IMR-90 (cell line): ENCODE results near the gene BOD1L1. TPM values are rescaled to one million over a fixed set of nuclear protein-coding genes. Genes with fewer than 3 reads are reported as not detected.

ENCODE experiments used
- ATAC-seq: fragments of 200-7000 bp; cut with Tn5 transposase; 2 replicates; pipeline ENCODE4 v1.9.1; 2020; ENCODE audit warnings: low read depth, mild to moderate bottlenecking, moderate library complexity
- BruUV-seq: library from RNA; stranded (reverse); fragments of 400-500 nt; replicated peaks from 2 replicates; lab custom pipeline; 2021; lab: Mats Ljungman, UMichigan
- CTCF ChIA-PET: fragments of 300-600 bp; formaldehyde crosslinking; extraction: SDS; loops from one replicate; lab custom pipeline; 2021; ENCODE audit warnings: antibody characterized with exemption; lab: Yijun Ruan, JAX
- POLR2A ChIA-PET: fragments of 300-600 bp; sonication (Branson Sonifier 250); formaldehyde crosslinking; loops from one replicate; lab custom pipeline; 2022; ENCODE audit warnings: antibody characterized with exemption; ENCODE audit not compliant: unreplicated experiment; lab: Charles Lee
- DNase-seq: peaks from one replicate; pipeline ENCODE4 v3.0.0; 2013
- H2AFZ ChIP-seq: replicated peaks from 2 replicates; pipeline ENCODE3; 2013; ENCODE audit warnings: low read length, mild to moderate bottlenecking; ENCODE audit not compliant: poor library complexity
- H2AK5ac ChIP-seq: 2 replicates; pipeline ENCODE4 v1.6.1; 2013; ENCODE audit warnings: low read depth, low read length, inconsistent platforms
- H2AK9ac ChIP-seq: replicated peaks from 2 replicates; pipeline ENCODE3; 2013; ENCODE audit warnings: mild to moderate bottlenecking, low read depth, low read length, moderate library complexity; ENCODE audit not compliant: poor library complexity
- H2BK120ac ChIP-seq: 2 replicates; pipeline ENCODE4 v1.6.1; 2013; ENCODE audit warnings: low read depth, low read length, inconsistent platforms
- H2BK15ac ChIP-seq: 3 replicates; pipeline ENCODE4 v1.6.1; 2013; ENCODE audit warnings: low read depth, low read length, inconsistent platforms
- H2BK20ac ChIP-seq: 2 replicates; pipeline ENCODE4 v1.6.1; 2013; ENCODE audit warnings: low read depth, mild to moderate bottlenecking, inconsistent platforms, low read length, moderate library complexity
- H2BK5ac ChIP-seq: 2 replicates; pipeline ENCODE4 v1.6.1; 2013; ENCODE audit warnings: mild to moderate bottlenecking, low read depth, low read length, inconsistent platforms; ENCODE audit not compliant: poor library complexity, severe bottlenecking
- H3K14ac ChIP-seq: replicated peaks from 2 replicates; pipeline ENCODE4 v1.6.1; 2013; ENCODE audit warnings: low read depth, low read length, inconsistent platforms
- H3K18ac ChIP-seq: 2 replicates; pipeline ENCODE4 v1.6.1; 2013; ENCODE audit warnings: low read depth, low read length, control low read depth
- H3K23ac ChIP-seq: 2 replicates; pipeline ENCODE4 v1.6.1; 2013; ENCODE audit warnings: low read depth, low read length, inconsistent platforms
- H3K27ac ChIP-seq: 2 replicates; pipeline ENCODE4 v1.5.1; 2013; ENCODE audit warnings: mild to moderate bottlenecking, control low read depth, low read length; ENCODE audit not compliant: insufficient read depth
- H3K27me3 ChIP-seq: 2 replicates; pipeline ENCODE4 v1.6.1; 2013; ENCODE audit warnings: low read length; ENCODE audit not compliant: control insufficient read depth, insufficient read depth
- H3K36me3 ChIP-seq: 2 replicates; pipeline ENCODE4 v1.6.1; 2013; ENCODE audit warnings: low read length, mixed read lengths; ENCODE audit not compliant: control insufficient read depth, insufficient read depth
- H3K4ac ChIP-seq: 2 replicates; pipeline ENCODE4 v1.6.1; 2013; ENCODE audit warnings: low read depth, low read length, inconsistent platforms
- H3K4me1 ChIP-seq: 2 replicates; pipeline ENCODE4 v1.6.1; 2013; ENCODE audit warnings: low read length, mixed read lengths; ENCODE audit not compliant: control insufficient read depth, insufficient read depth
- H3K4me2 ChIP-seq: 2 replicates; pipeline ENCODE4 v1.6.1; 2013; ENCODE audit warnings: low read depth, mild to moderate bottlenecking, control low read depth, low read length, moderate library complexity
- H3K4me3 ChIP-seq: 2 replicates; pipeline ENCODE4 v1.5.1; 2013; ENCODE audit warnings: low read depth, mild to moderate bottlenecking, control low read depth, low read length, moderate library complexity; ENCODE audit not compliant: insufficient read depth
- H3K56ac ChIP-seq: 2 replicates; pipeline ENCODE4 v1.6.1; 2013; ENCODE audit warnings: low read length, inconsistent platforms; ENCODE audit not compliant: insufficient read depth; ENCODE audit errors: extremely low read depth
- H3K79me1 ChIP-seq, 2 experiments: 2 replicates each; pipeline ENCODE4 v1.6.1; 2013; ENCODE audit warnings: low read length in 2 of 2, inconsistent platforms in 1 of 2, low read depth in 1 of 2
- H3K9ac ChIP-seq: 2 replicates; pipeline ENCODE4 v1.6.1; 2013; ENCODE audit warnings: low read depth, low read length, control low read depth
- H3K9me1 ChIP-seq: 2 replicates; pipeline ENCODE4 v1.6.1; 2013; ENCODE audit warnings: low read length, inconsistent platforms; ENCODE audit not compliant: insufficient read depth
- H3K9me3 ChIP-seq: 2 replicates; pipeline ENCODE4 v1.6.1; 2013; ENCODE audit warnings: low read length; ENCODE audit not compliant: control insufficient read depth, insufficient read depth
- H4K20me1 ChIP-seq: 2 replicates; pipeline ENCODE4 v1.6.1; 2013; ENCODE audit warnings: low read length, inconsistent platforms; ENCODE audit not compliant: insufficient read depth
- H4K5ac ChIP-seq: 2 replicates; pipeline ENCODE4 v1.6.1; 2013; ENCODE audit warnings: mild to moderate bottlenecking, low read depth, low read length, control low read depth
- H4K8ac ChIP-seq, 2 experiments: 2 replicates each; pipeline ENCODE4 v1.6.1; 2013; ENCODE audit warnings: low read depth in 2 of 2, low read length in 2 of 2, control low read depth in 1 of 2, inconsistent platforms in 1 of 2
- H4K91ac ChIP-seq: 2 replicates; pipeline ENCODE4 v1.6.1; 2013; ENCODE audit warnings: low read depth, low read length, inconsistent platforms; ENCODE audit not compliant: insufficient read depth
- CEBPB ChIP-seq: IDR thresholded peaks from 2 replicates; pipeline ENCODE4 v1.6.1; 2012; ENCODE audit warnings: low read depth, low read length, improper control_type of control experiment
- MAFK ChIP-seq: IDR thresholded peaks from 2 replicates; pipeline ENCODE4 v1.6.1; 2012; ENCODE audit warnings: low read depth, low read length, improper control_type of control experiment
- MXI1 ChIP-seq: IDR thresholded peaks from 2 replicates; pipeline ENCODE4 v1.6.1; 2012; ENCODE audit warnings: low read depth, mild to moderate bottlenecking, low read length, moderate library complexity, borderline replicate concordance
- USF2 ChIP-seq: fragments of 150-350 bp; IDR thresholded peaks from 2 replicates; pipeline ENCODE4 v1.6.1; 2017; ENCODE audit warnings: mild to moderate bottlenecking, antibody characterized with exemption, low read length, low read depth
- WGBS, 2 experiments: methylation state at CpG; one replicate each; pipeline versions ENCODE4 v1.1.5 to v1.1.7; 2013; ENCODE audit warnings: missing lambda C conversion rate in 2 of 2; ENCODE audit not compliant: insufficient read length in 1 of 2; ENCODE audit errors: extremely low coverage in 2 of 2; 5-methylcytosine and 5-hydroxymethylcytosine counted together
- dilution Hi-C: fragments of 300-500 bp; cut with HindIII; formaldehyde crosslinking; loops from one replicate; pipeline ENCODE4 v1.14.3; 2018; ENCODE audit warnings: low sequenced_read_pairs; ENCODE audit not compliant: unreplicated experiment
- in situ Hi-C: fragments of 300-500 bp; cut with MboI; formaldehyde crosslinking; loops from 3 replicates; pipeline ENCODE4 v1.14.3; 2019; ENCODE audit warnings: low sequenced_read_pairs, inconsistent platforms, mixed read lengths
- intact Hi-C: fragments of 100-400 bp; cut with micrococcal nuclease; formaldehyde crosslinking; loops from 2 replicates; pipeline ENCODE4 v1.10.0; 2022
- polyA plus RNA-seq, 3 experiments: library from polyadenylated mRNA; depleted of rRNA; stranded (reverse); fragments of >200 nt; gene quantifications; 2 replicates each; pipeline ENCODE4 v1.2.3, GENCODE V29; 2012; ENCODE audit warnings: low replicate concordance in 1 of 3
- total RNA-seq: library from RNA; depleted of rRNA; stranded (reverse); fragments of >200 nt; gene quantifications from 2 replicates; pipeline ENCODE4 v1.2.3, GENCODE V29; 2012

The BOD1L1 gene
- total and polyA plus RNA-seq, 2 of the 4 experiments (the other 2 are of a cell fraction) = 13.5 to 26.9 TPM

GRCh38 chr4:13674971-13675370 lies 47.4 kb upstream of the BOD1L1 start:
- DNase-seq = no peak
- no peak overlapping the region for H2BK5ac ChIP-seq
- H3K4ac ChIP-seq = no peak overlapping the region
- no peaks in the 10 kb centered on the region for H3K9me1 ChIP-seq
- no peak overlapping the region for H4K91ac ChIP-seq
- no peaks in the 10 kb centered on the region for H3K36me3 ChIP-seq
- no peak overlapping the region for H2BK15ac ChIP-seq
- no peak overlapping the region for H4K8ac ChIP-seq
- no peaks in the 10 kb centered on the region for H3K79me1 ChIP-seq
- H3K14ac ChIP-seq = no peak overlapping the region
- no peak overlapping the region for H2BK20ac ChIP-seq
- no peak overlapping the region for H3K56ac ChIP-seq
- no peak overlapping the region for H3K4me3 ChIP-seq
- no peaks in the 10 kb centered on the region for H4K20me1 ChIP-seq
- no peak overlapping the region for H3K18ac ChIP-seq
- no TSS peak for BruUV-seq
- in situ Hi-C loops = loop anchor here (25.0 kb wide), 1 partner anchor 237 kb away; no protein-coding TSS in a partner anchor
- no peak for ATAC-seq
- H3K23ac ChIP-seq = no peak overlapping the region
- intact Hi-C loops = no loop called here
- H2AK9ac ChIP-seq = no peak overlapping the region
- CTCF ChIA-PET = no interaction called here
- no peak overlapping the region for H3K27ac ChIP-seq
- TF ChIP-seq CEBPB (no peak), MAFK (no peak), MXI1 (no peak), USF2 (no peak)
- WGBS, 2 experiments = no CpG with 5 or more reads among the region's 1 CpG
- no peaks in the 10 kb centered on the region for H3K27me3 ChIP-seq
- no peak overlapping the region for H3K9ac ChIP-seq
- POLR2A ChIA-PET = no interaction called here
- no peaks in the 10 kb centered on the region for H3K4me1 ChIP-seq
- no peak overlapping the region for H2AFZ ChIP-seq
- H3K9me3 ChIP-seq = peaks cover 4% of the 10 kb centered on the region; the same call in 1 of the 2 replicates
- H3K4me2 ChIP-seq = no peak overlapping the region
- H4K5ac ChIP-seq = no peak overlapping the region
- H2AK5ac ChIP-seq = no peak overlapping the region
- dilution Hi-C loops = no loop called here
- no peak overlapping the region for H2BK120ac ChIP-seq
